ENCODE results near the gene C5orf22.

- no peak for TF ChIP-seq GATA2 (IDR thresholded peaks at IDR 0.05; ENCODE audit: low read depth, low read length)
- TF ChIP-seq GATA3 (IDR thresholded peaks at IDR 0.05; ENCODE audit: low read depth, low read length) = no peak
These were observed 45.3 kb downstream of the C5orf22 start for GRCh38 chr5:31577438-31577837.
